Measurements from ENCODE around the gene TACC2. TPM values are rescaled to one million over a fixed set of nuclear protein-coding genes. Genes with fewer than 3 reads are reported as not detected.
"Not testable (repeated sequence)": the region's sequence is repeated elsewhere in the genome, so short reads cannot be mapped to it uniquely, and the experiment has no call there.

The TACC2 gene
- total RNA-seq, 1 donor from 2014 or later = 22.0 TPM

- Histone ChIP-seq H3K79me2 (ENCODE audit: insufficient read depth, low read length) (no peaks in the 10 kb centered on the region), H3K4me2 (ENCODE audit: low read length) (peak overlapping the region; percentile 35), H4K20me1 (ENCODE audit: insufficient read depth, low read length) (no peaks in the 10 kb centered on the region), H3K4me1 (ENCODE audit: insufficient read depth, low read length) (peaks cover 14% of the 10 kb centered on the region), H3K27ac (ENCODE audit: low read depth, low read length) (peak overlapping the region; percentile 30), H2AFZ (ENCODE audit: low read depth, low read length) (peak overlapping the region; percentile 48), H3K27me3 (ENCODE audit: insufficient read depth, low read length) (no peaks in the 10 kb centered on the region), H3K9me3 (ENCODE audit: insufficient read depth, low read depth, low read length) (no peaks in the 10 kb centered on the region), H3K9ac (ENCODE audit: low read length) (peak overlapping the region; percentile 33), H3K36me3 (ENCODE audit: insufficient read depth, low read length) (no peaks in the 10 kb centered on the region), H3K4me3 (ENCODE audit: insufficient read depth, low read depth, low read length) (no peak overlapping the region)
- DNase-seq (ENCODE audit: low read depth) (peak; percentile 82), FAIRE-seq (peak; percentile 5)
- no peak overlapping the region for H3K4me3 Mint-ChIP-seq (ENCODE audit: unreplicated experiment)
- no peaks in the 10 kb centered on the region for H3K36me3 Mint-ChIP-seq (ENCODE audit: low read depth, unreplicated experiment)
- peaks cover 17% of the 10 kb centered on the region for H3K4me1 Mint-ChIP-seq (ENCODE audit: low read depth, unreplicated experiment)
- TF ChIP-seq EZH2 (IDR thresholded peaks at IDR 0.05; ENCODE audit: insufficient read depth, low read length) = no peak
- H3K27me3 Mint-ChIP-seq (ENCODE audit: low read depth, unreplicated experiment) = no peaks in the 10 kb centered on the region
- no peaks in the 10 kb centered on the region for H3K9me3 Mint-ChIP-seq (ENCODE audit: unreplicated experiment)
- peak overlapping the region; percentile 60 for H3K27ac Mint-ChIP-seq (ENCODE audit: unreplicated experiment)
Observed at GRCh38 chr10:122062831-122063674, 74.1 kb downstream of the TACC2 start.

GRCh38 chr10:122066337-122066939 is 77.5 kb downstream of the TACC2 start:
- not testable (repeated sequence) for H4K20me1 ChIP-seq (ENCODE audit: insufficient read depth, low read length); H2AFZ ChIP-seq (ENCODE audit: low read depth, low read length); H3K4me3 ChIP-seq (ENCODE audit: insufficient read depth, low read depth, low read length); H3K9me3 Mint-ChIP-seq (ENCODE audit: unreplicated experiment); H3K27me3 ChIP-seq (ENCODE audit: insufficient read depth, low read length); H3K9ac ChIP-seq (ENCODE audit: low read length); H3K27me3 Mint-ChIP-seq (ENCODE audit: low read depth, unreplicated experiment); H3K9me3 ChIP-seq (ENCODE audit: insufficient read depth, low read depth, low read length); H3K36me3 ChIP-seq (ENCODE audit: insufficient read depth, low read length); H3K36me3 Mint-ChIP-seq (ENCODE audit: low read depth, unreplicated experiment); H3K4me2 ChIP-seq (ENCODE audit: low read length); DNase-seq (ENCODE audit: low read depth); H3K27ac Mint-ChIP-seq (ENCODE audit: unreplicated experiment); H3K79me2 ChIP-seq (ENCODE audit: insufficient read depth, low read length); FAIRE-seq; H3K4me3 Mint-ChIP-seq (ENCODE audit: unreplicated experiment); H3K27ac ChIP-seq (ENCODE audit: low read depth, low read length)
- peaks cover 11% of the 10 kb centered on the region for H3K4me1 ChIP-seq (ENCODE audit: insufficient read depth, low read length)
- H3K4me1 Mint-ChIP-seq (ENCODE audit: low read depth, unreplicated experiment) = peaks cover 11% of the 10 kb centered on the region

- Mint-ChIP-seq H3K36me3 (ENCODE audit: low read depth, unreplicated experiment) (no peaks in the 10 kb centered on the region), H3K9me3 (ENCODE audit: unreplicated experiment) (no peaks in the 10 kb centered on the region), H3K27ac (ENCODE audit: unreplicated experiment) (no peak overlapping the region), H3K4me3 (ENCODE audit: unreplicated experiment) (no peak overlapping the region), H3K27me3 (ENCODE audit: low read depth, unreplicated experiment) (peaks cover 3% of the 10 kb centered on the region), H3K4me1 (ENCODE audit: low read depth, unreplicated experiment) (peaks cover 2% of the 10 kb centered on the region)
- H2AFZ ChIP-seq (ENCODE audit: low read depth, low read length) = no peak overlapping the region
- no peaks in the 10 kb centered on the region for H4K20me1 ChIP-seq (ENCODE audit: insufficient read depth, low read length)
- H3K4me1 ChIP-seq (ENCODE audit: insufficient read depth, low read length) = no peaks in the 10 kb centered on the region
- DNase-seq (ENCODE audit: low read depth) = no peak
- FAIRE-seq = no peak
- H3K4me3 ChIP-seq (ENCODE audit: insufficient read depth, low read depth, low read length) = no peak overlapping the region
- H3K36me3 ChIP-seq (ENCODE audit: insufficient read depth, low read length) = no peaks in the 10 kb centered on the region
- no peaks in the 10 kb centered on the region for H3K9me3 ChIP-seq (ENCODE audit: insufficient read depth, low read depth, low read length)
- H3K79me2 ChIP-seq (ENCODE audit: insufficient read depth, low read length) = no peaks in the 10 kb centered on the region
- no peak for TF ChIP-seq CTCF (IDR thresholded peaks at IDR 0.05; ENCODE audit: insufficient read depth, low read depth, low read length)
- no peak for TF ChIP-seq EZH2 (IDR thresholded peaks at IDR 0.05; ENCODE audit: insufficient read depth, low read length)
- H3K27ac ChIP-seq (ENCODE audit: low read depth, low read length) = no peak overlapping the region
- no peak overlapping the region for H3K9ac ChIP-seq (ENCODE audit: low read length)
- H3K27me3 ChIP-seq (ENCODE audit: insufficient read depth, low read length) = no peaks in the 10 kb centered on the region
- H3K4me2 ChIP-seq (ENCODE audit: low read length) = no peak overlapping the region
Observed at GRCh38 chr10:122068844-122069243, 79.9 kb downstream of the TACC2 start.

All from astrocyte (in vitro differentiated cells and primary cell).